ENCODE measurements around the gene HSBP1L1.

DNA sequence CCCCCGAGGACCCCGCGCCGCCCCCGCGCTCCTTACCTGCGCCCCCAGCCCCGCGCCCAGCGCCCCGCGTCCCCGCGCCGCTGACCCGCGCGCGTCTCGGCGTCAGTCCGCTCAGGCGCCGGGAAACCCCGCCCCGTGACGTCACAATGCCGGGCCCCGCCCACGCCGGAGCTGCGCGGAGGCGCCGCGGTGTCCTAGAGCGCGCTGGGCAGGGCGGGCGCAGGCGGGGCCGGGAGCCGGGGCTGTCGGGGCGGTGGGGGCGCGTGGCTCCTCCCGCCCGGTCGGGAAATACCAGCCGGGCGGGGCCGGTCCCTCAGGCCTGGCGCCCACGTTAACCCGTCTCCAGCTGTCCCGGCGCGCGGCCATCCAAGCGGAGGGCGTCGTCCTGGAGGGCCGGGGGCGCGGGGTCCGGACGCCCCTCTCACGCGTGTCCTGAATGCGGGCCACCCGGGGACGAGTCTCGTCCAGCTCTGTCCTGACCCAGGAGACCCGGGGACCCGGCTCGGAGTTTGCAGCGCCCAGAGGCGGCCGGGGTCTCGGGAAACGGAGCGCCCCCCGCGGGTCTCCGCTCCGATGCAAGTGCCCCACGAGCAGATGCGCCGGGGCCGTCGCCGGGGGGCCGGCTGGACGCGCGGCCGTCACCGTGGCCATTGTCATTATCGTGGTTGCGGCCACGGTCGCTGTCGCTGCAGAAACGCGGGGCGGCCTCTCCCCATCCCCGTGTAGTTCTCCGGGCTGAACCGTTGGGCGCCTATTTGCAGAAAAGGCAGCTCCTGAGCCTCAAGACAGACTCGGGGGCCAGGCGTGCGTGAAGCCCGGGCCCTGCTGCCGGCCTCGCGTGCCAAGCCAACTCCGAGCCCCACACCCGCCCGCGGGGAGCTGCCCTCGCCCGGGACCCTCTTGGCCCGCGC is 12.6 kb upstream of the HSBP1L1 start, which contains the start of gene SLC66A2:
- no peak for TF ChIP-seq POLR2A (IDR thresholded peaks at IDR 0.05)
- TF ChIP-seq, protein P1, sequence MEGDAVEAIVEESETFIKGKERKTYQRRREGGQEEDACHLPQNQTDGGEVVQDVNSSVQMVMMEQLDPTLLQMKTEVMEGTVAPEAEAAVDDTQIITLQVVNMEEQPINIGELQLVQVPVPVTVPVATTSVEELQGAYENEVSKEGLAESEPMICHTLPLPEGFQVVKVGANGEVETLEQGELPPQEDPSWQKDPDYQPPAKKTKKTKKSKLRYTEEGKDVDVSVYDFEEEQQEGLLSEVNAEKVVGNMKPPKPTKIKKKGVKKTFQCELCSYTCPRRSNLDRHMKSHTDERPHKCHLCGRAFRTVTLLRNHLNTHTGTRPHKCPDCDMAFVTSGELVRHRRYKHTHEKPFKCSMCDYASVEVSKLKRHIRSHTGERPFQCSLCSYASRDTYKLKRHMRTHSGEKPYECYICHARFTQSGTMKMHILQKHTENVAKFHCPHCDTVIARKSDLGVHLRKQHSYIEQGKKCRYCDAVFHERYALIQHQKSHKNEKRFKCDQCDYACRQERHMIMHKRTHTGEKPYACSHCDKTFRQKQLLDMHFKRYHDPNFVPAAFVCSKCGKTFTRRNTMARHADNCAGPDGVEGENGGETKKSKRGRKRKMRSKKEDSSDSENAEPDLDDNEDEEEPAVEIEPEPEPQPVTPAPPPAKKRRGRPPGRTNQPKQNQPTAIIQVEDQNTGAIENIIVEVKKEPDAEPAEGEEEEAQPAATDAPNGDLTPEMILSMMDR (IDR thresholded peaks at IDR 0.05), result no peak
